GM12874 (cell line): ENCODE data around the gene PTN.

Experiments used
- TF ChIP-seq, protein P1 (sequence below): IDR thresholded peaks from 2 replicates; pipeline ENCODE4 v1.5.1; 2011; ENCODE audit warnings: low read depth, mild to moderate bottlenecking, control low read depth, low read length, moderate library complexity; ENCODE audit not compliant: insufficient read depth

Gene PTN

DNA sequence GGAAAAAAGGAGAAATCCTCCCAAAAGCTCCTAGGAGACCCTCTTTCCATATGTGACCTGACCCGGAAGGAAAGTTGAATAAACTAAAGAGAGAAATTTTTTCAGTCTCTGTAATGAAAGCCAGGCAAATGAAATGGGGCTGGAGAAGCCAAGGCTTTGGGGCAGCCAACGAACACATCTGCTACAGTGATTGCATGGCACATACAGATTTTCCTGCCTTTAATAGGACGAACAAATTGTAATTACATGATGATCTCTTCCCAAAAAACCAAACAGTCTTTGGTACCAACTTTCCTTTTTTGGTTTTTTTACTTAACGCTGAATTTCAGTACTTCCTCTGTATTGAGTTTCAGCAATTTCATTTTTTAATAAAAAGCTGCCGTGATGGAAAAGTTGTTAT is 23.5 kb upstream of the PTN start:
- TF ChIP-seq, protein P1, sequence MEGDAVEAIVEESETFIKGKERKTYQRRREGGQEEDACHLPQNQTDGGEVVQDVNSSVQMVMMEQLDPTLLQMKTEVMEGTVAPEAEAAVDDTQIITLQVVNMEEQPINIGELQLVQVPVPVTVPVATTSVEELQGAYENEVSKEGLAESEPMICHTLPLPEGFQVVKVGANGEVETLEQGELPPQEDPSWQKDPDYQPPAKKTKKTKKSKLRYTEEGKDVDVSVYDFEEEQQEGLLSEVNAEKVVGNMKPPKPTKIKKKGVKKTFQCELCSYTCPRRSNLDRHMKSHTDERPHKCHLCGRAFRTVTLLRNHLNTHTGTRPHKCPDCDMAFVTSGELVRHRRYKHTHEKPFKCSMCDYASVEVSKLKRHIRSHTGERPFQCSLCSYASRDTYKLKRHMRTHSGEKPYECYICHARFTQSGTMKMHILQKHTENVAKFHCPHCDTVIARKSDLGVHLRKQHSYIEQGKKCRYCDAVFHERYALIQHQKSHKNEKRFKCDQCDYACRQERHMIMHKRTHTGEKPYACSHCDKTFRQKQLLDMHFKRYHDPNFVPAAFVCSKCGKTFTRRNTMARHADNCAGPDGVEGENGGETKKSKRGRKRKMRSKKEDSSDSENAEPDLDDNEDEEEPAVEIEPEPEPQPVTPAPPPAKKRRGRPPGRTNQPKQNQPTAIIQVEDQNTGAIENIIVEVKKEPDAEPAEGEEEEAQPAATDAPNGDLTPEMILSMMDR, result no peak

DNA sequence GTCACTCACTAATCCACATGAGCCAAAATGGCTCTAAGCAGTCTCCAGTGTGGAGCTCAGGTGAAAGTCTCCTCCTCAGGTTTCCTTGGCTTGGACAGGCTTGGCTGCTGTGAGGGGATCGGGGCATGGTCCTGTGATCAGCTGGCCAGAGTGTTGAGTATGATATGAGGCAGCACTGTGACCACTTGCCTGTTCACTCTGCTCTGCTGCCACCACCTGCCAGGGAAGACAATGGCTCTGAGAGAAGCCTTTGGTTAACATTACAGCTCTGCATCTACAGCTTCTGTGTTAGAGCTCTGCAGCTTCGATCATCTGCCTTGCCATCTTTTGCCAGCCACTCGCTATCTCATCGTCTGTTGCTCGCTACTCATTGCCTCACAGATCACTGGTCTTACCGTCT is 20.1 kb upstream of the PTN start:
- TF ChIP-seq, protein P1, result no peak

DNA sequence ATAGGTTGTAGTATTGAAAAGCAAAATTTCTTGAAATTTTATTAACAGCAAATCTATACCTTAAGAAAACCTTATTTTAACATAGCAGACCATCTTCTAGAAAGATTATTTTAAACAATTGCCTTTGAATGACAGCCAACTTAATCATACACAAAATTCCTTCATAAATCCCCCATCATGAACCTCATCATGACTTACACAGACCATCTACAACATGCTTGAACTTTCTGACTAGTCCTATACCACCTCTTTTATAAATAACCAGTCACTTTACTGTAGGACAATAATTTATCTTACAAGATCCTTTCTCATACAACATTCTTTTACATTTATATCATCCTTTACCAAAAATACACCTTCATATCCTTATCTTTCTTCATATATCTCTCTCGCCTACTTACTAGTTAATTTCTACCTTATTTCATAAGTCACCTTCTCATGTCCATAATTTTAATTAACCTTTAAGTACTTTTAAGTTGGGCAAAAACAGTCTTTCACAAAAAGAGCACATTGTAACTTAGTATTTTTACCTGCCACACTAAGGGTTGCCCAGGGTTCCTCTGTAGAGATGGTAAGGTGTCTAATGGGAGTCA is 16.6 kb upstream of the PTN start:
- TF ChIP-seq, protein P1, result no peak

DNA sequence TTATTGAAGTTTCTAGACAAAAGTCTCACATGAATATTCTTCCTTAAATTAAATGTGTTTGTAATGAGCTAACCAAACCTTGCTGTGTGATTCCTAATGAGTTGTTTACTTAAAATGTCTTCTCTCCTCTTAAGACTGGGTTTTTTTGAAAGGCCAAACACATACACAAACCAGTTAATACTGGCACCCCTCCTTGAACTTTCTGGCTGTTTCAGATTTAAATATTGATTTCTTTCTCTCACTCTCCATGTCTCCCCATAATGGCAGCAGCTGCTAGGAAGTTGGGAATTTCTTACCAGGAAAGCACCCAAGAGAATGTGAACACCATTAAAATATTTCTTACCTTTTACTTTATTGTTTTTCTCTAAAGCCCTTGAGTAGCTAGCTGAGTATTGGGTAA is 11.4 kb upstream of the PTN start:
- TF ChIP-seq, protein P1, result no peak

DNA sequence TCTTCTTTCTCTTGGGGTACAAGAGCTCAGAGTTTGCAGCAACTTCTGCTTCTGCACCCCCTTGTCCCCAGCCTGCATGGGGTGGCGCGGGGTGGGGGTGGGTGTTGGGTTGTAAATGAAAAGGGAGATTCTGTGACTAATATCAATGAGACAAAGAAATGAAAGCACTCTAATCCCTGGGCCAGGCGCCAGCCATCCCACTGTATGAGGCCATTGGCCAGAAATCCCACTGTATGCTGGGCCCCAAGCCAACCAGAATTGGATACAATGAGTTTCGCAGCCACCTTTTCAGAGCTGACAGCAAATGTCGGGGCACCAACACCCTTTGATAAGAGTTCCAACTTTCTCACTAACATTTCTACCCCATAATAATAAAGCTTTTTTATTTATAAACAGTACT is 10.9 kb upstream of the PTN start:
- TF ChIP-seq, protein P1, result no peak

DNA sequence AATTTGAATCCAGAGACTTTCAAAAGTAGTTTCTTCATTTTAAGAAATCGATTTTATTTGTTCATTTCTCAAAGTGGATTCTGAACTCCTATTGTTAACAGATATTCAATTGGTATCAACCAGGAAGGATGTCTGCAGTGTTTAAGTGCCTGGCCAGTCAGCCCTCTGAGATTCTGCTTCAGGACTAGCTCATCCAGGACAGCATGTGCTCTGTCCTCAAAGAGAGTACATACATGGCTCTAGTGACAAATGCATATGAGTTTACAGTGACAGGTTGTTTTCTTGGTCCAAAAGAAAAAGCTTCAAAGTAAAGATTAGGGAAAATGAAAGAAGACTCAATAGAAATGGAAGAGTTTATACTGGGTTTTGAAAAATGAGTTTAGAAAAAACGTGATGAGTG is 8.4 kb upstream of the PTN start:
- TF ChIP-seq, protein P1, result no peak

DNA sequence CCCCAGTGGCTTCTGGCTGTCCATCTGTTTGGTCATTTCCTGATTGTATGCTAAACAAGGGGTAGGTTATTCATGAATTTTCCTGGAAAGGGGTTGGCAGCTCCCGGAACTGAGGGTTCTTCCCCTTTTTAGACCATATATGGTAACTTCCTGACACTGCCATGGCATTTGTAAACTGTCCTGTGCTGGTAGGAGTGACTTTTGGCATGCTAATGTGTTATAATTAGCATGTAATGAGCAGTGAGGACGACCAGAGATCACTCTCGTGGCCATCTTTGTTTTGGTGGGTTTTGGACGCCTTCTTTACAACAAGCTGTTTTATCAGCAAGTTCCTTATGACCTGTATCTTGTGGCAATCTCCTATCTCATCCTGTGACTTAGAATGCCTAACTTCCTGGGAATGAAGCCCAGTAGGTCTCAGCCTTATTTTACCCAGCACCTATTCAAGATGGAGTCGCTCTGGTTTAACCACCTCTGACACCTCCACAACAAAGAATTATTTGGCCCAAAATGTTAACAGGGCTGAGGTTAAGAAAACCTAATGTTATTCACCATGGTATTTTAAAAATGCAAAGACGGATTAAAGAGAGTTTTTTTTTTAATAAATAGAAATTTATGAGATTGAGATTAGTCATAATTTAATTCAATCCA is 2.4 kb upstream of the PTN start:
- TF ChIP-seq, protein P1, result no peak
